CD4-positive, alpha-beta T cell treated with Interleukin-17A for 1 hour (primary cell): ENCODE results near the gene CEND1.

Experiments
- DNase-seq: peaks from one replicate; pipeline ENCODE4 v3.0.0-alpha.2; 2020

CEND1 gene

DNA sequence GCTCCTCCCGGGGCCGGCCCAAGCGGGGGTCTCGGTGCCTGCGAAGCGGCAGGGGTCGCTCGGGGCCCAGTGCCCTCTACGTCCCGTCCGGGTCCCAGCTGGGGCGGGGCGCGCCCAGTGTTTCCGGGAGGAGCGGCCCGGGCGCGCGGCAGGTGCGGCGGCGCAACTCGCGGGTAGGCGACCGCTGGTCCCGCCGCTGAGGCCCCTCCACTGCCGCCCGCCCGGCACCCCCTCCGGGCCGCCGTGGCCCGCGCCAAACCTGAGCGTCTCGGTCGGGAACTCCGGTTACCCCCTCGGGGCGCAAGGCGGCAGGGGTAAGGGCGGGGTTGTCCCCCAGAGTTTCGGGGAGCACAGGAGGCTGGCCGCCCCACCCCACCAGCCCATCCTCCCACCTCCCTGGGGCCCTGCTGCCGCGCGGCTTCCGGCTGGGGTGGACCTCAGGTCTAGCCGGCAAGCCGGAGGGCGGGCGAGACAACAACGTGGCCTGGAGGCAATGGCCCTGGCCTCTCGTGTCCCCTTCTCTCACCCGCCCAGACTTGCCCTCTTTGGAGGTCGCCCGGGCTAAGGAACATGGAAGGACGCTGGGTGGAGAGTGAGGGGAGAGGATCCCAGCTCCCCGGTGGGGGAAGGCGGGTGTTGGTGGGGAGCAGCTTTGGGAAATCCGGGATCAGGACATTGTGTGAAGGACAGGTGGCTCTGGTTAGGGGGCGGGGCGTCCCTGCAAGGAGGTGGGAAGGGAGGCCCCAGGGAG is 37.4 kb upstream of the CEND1 start:
- DNase-seq, result no peak

GRCh38 chr11:826836-827145 is 36.9 kb upstream of the CEND1 start:
- no peak for DNase-seq

- DNase-seq, result no peak
Observed at GRCh38 chr11:826227-826621, 36.3 kb upstream of the CEND1 start.

DNA sequence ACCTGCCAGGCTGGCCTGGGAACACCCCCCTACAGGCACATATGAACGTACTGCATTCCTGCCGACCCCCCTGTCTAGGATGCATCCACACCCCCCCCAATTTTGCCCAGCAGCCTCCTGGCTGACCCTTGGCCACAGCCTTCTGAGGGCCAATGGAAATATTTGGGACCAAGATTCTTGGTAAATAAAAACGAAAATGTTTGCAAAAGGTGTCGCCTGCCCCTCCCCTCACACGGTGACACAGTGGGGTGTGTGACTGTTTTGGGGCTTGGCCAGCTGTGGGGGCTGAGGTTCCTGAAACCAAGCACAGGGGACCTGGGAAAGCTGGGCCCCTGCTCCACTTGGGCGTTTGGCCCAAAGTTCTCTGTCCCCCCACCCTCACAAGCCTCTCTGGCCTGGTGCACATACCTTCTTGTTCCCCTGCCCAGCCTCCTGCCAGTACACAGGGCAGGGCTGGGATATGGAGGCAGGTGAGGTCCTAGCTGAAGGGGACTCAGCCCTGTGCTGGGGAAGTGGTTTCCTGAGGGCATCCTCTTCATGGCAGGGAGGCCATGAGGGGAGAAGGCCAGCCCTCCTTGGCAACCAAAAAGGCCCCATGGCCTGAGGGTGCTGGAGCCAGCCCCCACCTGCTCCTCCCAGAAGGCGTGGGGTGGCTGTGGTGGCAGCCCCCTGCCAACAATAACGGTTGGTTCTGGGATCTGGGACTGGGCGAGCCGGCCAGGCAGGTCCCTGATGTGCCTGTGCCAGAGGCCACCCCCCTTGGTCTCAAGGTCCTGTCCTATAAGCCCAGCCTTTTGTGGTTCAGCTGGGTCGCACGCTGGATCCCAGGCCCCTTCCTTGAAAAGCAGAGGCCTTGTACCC is 35.7 kb upstream of the CEND1 start:
- no peak for DNase-seq

DNA sequence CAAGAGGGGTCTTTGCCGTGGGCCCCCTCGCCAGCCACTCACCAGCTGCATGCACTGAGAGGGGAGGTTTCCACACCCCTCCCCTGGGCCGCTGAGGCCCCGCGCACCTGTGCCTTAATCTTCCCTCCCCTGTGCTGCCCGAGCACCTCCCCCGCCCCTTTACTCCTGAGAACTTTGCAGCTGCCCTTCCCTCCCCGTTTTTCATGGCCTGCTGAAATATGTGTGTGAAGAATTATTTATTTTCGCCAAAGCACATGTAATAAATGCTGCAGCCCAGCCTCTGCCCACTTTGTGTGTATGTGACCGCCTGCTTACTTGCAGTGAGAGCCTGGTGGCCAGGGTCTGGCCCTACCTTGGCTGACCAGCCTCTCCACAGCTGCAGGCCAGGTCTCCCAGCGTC is 35.1 kb upstream of the CEND1 start:
- no peak for DNase-seq

DNA sequence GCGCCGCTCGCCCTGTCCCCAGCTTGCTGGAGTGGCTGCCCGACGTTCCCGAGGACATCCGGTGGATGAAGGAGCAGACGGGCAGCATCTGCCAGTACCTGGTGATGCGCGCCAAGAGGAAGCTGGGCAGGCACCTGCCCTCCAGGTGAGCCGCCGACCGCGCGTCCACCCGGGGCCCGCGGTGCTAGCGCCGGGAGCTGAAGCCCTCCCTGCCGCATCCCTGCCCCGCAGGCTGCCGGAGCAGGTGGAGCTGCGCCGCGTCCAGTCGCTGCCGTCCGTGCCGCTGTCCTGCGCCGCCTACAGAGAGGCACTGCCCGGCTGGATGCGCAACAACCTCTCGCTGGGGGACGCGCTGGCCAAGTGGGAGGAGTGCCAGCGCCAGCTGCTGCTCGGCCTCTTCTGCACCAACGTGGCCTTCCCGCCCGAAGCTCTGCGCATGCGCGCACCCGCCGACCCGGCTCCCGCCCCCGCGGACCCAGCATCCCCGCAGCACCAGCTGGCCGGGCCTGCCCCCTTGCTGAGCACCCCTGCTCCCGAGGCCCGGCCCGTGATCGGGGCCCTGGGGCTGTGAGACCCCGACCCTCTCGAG is 34.5 kb upstream of the CEND1 start:
- no peak for DNase-seq

- DNase-seq, result no peak
Observed at GRCh38 chr11:823441-824291, 33.8 kb upstream of the CEND1 start.

DNA sequence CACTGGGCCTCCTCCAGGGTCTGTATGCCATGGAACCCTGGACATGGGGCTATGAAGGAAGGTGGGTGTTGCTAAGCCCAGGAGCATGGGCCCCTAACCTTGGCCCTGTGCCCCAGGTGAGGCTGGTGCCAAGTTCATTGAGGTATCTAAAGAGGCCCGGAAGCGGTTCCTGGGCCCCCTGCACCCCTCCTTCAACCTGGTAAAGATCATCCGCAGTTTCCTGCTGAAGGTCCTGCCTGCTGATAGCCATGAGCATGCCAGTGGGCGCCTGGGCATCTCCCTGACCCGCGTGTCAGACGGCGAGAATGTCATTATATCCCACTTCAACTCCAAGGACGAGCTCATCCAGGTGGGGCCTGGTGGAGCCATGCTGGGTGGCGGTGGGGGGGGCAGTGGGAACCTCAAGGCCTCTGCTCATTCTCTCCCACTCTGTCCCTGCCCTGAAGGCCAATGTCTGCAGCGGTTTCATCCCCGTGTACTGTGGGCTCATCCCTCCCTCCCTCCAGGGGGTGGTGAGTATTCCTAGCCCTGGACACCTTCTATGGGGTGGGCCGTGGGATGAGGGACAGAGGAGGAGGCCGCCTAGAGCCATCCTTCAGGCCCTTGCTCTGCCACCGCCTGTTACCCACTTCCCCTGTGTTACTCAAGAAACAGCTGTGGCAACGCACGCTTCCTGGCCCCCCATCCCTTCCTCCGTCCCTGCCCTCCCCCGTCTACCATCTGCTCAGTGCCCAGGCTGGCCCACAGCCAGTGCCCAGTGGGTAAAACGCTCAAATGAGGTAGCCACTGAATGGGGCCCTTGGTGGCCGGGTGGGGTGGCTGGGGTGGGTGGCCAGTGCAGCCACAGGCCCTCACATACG is 31.9 kb upstream of the CEND1 start:
- DNase-seq, result no peak

DNA sequence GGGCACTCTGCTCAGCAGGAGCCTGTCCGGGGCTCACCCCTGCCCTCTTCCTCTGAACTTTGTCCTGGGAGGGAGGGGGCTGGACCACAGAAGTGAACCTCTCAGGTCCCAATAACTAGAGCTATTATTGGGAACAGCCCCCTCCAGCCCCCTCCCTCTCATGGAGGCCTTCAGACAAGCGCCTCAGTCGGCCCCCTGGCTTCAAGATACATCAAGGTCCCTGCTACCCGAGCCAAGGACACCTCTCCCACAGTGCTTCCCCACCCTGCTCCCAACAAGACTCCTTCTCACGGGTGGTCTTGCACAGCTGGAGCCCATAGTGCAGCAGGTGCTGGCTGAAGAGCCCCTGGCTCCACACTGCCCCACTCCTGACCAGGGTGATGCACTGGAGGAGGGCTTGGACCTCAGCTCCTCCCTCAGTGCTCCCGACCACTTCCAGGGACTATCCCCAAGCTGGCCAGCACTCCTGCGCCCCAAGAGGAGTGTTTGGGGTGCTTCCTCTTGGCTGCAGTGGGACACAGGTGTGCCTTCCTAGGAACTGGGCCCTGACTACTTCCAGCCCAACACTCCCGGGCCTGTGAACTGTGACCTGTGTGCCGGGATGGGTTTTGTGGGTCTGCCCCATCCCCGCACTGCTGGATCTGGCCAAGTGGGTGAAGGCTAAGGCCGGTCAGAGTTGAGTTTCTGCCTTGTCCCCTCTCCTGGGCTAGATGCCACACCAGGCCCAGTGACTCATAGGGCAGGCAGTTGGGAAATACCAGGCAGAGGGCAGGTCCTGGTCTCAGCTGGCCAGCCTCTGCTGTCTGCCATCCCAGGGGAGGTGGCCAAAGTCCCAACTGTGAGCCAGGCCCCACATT is 31.0 kb upstream of the CEND1 start:
- DNase-seq, result no peak

- peak; percentile 96 for DNase-seq
Observed at GRCh38 chr11:819943-820649, 30.2 kb upstream of the CEND1 start.

GRCh38 chr11:819129-819931 is 29.4 kb upstream of the CEND1 start:
- peak; percentile 93 for DNase-seq

- DNase-seq, result no peak
Observed at GRCh38 chr11:818396-819128, 28.7 kb upstream of the CEND1 start, which contains the start of gene PNPLA2. Gene PNPLA2, plus strand, starts transcription at chr11:818914. Its CDS starts 805 bp downstream, at chr11:819719.

GRCh38 chr11:816433-816779 is 26.5 kb upstream of the CEND1 start:
- DNase-seq, result no peak

DNA sequence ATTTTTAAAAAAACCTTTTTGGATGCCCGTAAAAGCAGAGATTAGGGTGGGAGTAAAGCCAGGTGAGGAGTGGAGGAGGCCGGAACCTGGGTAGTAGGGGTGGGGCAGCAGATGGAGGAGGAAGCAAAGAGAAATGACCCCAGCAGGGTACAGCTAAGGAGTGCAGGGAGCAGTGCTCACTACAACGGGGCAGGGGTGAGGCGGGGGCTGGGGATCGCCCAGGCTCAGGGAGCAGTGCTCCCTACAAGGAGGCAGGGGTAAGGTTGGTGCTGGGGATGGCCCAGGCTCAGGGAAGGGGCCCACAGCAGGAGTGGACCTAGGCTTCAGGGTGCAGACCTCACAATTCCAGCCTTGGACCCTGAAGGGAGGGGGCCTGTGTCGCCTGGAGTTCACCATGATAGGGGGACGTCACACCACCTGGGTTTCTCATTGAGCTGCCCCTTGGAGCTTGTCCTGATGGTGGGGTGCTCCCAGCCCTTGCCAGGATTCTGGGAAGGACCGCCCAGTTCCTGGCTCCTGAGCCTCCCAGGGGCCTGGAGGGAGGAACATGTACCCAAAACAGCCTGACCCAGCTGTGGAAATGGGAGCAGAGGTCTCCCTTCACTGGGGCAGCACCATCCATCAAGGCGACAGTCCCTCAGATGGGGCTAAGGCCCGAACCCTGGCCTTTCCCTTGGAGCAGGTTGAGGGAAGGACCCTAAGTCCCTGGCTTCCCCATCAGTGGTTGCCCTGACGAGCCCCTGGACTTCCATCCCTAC is 26.0 kb upstream of the CEND1 start:
- no peak for DNase-seq

DNA sequence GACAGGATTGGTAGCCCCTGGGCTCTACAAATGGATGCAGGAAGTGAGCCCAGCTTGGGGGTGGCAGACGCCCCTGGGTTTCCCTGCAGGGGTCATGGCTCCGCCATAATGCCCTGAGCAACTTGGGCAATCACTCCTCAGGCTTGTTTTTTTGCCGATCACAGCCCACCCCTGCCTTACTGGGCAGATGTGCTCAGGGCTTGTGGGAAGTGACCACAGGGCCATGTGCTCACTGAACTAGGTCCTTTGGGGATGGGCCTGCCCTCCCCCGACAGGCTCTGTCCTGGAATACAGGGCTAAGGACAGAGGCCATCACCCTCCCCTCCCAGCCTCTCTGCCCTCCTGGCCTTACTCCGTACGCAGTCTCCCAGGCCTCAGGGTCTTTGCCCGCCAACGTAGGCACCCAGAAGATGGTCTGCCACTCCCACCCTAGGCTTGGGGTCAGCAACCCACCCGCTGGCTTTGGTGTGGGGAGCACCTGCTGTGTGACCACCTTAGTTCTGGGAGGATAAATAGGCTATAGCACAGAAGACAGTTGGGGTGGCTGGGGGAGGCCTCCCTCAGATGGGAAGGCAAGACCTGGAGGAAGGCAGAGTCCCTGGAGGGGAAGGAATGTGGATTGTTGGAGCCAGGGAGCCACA is 23.7 kb upstream of the CEND1 start:
- no peak for DNase-seq

- no peak for DNase-seq
Observed at GRCh38 chr11:813072-813455, 23.2 kb upstream of the CEND1 start.

DNA sequence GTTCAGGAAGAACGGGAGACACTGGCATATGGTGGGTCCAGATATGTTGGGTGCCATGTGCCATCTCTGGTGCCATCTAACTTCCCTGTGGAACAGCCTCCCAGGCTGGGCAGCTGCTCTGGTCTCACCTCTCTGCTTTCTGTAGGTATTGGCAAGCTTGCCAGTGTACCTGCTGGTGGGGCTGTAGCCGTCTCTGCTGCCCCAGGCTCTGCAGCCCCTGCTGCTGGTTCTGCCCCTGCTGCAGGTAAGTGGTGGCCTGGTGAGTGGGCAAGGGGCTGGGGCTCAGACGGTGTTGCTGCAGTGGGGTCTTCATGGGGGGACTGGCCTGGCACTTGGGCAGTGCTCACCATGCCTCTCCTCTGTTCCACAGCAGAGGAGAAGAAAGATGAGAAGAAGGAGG is 22.5 kb upstream of the CEND1 start:
- DNase-seq, result no peak
